ENCODE results near the gene TAS1R3. TPM values are rescaled to one million over a fixed set of nuclear protein-coding genes. Genes with fewer than 3 reads are reported as not detected.
A peak's percentile ranks its signal among the peaks of the same experiment; 100 is the strongest.

Gene TAS1R3
- total RNA-seq, 1 donor: 0.09 TPM

DNA sequence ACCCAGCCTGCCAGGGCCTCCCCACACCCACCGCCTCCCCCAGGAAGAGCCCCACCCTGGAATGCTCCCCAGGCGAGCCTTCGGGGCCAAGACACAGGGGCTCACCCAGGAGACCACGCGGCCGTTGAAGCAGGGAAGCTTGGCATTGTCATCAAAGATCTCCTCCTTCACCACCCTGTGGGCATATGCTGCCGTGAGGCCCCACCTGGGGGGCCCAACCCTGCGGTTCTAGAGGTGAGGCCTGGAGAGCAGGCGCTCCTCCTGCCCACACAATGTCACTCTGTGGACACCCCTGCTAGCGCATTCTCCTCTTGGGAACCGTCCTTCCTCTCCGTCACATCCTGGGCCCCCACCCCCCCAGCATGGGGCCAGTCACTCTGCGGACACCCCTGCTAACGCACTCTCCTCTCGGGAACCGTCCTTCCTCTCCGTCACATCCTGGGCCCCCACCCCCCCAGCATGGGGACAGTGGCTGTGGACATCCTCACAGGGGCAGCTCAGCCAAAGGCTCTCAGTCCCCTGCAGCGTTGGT lies 11.6 kb downstream of the TAS1R3 start:
- no peak for DNase-seq (ENCODE audit: low read depth)
- TF ChIP-seq, protein P1, sequence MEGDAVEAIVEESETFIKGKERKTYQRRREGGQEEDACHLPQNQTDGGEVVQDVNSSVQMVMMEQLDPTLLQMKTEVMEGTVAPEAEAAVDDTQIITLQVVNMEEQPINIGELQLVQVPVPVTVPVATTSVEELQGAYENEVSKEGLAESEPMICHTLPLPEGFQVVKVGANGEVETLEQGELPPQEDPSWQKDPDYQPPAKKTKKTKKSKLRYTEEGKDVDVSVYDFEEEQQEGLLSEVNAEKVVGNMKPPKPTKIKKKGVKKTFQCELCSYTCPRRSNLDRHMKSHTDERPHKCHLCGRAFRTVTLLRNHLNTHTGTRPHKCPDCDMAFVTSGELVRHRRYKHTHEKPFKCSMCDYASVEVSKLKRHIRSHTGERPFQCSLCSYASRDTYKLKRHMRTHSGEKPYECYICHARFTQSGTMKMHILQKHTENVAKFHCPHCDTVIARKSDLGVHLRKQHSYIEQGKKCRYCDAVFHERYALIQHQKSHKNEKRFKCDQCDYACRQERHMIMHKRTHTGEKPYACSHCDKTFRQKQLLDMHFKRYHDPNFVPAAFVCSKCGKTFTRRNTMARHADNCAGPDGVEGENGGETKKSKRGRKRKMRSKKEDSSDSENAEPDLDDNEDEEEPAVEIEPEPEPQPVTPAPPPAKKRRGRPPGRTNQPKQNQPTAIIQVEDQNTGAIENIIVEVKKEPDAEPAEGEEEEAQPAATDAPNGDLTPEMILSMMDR (IDR thresholded peaks at IDR 0.05; ENCODE audit: insufficient read depth, low read length): no peak
- H3K4me3 ChIP-seq (ENCODE audit: low read depth, low read length): no peak overlapping the region

DNA sequence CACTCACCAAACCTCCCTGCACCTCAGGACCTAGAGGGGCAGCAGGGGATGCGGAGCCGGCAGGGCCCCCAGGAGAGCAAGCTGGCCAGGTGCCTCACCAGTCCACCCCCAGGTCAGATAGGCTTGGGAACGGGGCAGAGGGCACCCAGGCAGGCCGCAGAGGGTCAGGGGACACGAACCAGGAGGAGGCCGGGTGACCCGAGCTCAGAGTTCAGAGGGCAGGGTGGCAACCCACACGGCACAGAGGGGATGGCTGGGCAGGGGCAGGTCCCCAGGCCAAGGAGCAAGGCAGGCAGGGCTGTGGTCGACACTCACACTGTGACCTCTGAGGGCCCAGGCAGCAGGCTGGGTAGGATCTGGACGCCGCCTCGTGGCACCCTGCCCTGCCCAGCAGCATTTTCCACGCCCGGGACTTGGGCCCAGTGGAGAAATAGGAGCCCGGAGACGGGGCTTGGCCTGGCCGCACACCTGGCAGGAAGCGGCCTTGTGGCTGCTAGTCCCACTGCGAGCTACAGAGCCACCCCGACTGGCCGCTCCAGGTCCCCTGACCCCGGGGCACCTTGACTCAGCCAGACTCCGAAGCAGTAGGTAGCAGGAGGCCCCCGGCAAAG lies 12.8 kb downstream of the TAS1R3 start:
- TF ChIP-seq, protein P1 (IDR thresholded peaks at IDR 0.05; ENCODE audit: insufficient read depth, low read length): no peak
- DNase-seq (ENCODE audit: low read depth): no peak

DNA sequence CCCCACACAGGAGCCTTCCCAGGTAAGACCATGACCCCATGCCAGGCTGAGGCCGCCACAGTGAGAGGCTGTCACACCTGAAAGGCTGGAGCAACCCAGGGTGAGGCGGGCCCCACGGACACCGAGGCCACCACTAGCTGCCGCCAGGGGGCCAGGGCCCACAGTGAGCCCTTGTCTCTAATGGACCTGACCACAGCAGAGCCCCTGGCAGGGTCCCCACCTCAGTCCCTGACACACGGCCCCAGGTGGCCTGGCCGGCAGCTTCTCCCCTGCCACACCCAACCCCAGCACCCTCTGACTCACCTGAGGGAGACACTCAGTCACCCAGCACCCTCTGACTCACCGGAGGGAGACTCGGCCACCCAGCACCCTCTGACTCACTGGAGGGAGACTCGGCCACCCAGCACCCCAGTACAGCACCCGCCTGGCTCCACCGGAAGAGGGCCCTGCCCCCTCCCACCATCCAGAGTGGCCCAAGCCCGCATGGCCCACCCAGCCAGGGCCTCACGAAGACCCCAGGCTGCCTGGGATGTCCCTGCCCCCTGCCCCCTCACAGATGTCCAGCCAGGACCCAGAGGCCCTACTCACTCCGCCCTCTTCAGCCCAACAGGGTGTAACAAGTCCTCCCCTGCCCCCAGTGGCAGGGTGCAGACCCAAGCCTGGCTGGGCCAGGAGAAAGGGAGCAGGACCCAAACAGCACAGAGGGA lies 13.7 kb downstream of the TAS1R3 start:
- TF ChIP-seq, protein P1 (IDR thresholded peaks at IDR 0.05; ENCODE audit: insufficient read depth, low read length): peak; percentile 57
- peak; percentile 58 for DNase-seq (ENCODE audit: low read depth)
- H3K4me3 ChIP-seq (ENCODE audit: low read depth, low read length): peak overlapping the region; percentile 17

More for the DNA sequence above, 12.8 kb downstream of the TAS1R3 start:
- H3K4me3 ChIP-seq (ENCODE audit: low read depth, low read length): no peak overlapping the region

DNA sequence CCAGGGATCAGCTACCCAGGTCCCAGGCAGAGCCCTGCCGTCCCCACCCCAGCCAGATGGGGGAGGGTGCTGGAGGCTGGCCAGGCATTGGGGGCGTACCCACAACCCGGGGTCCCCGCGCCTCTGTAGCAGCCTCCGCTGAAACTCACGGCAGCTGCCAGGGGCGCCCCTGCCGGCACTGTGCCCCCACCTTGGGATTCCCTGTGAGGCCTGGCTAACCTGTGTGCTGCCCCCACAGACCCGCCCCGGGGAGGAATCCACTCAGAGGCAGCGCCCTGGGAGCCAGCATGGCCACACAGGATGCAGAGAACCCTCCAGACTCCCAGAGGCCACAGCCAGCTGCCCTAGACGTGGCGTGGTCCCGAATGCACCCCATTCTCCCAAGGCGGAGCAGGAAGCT lies 14.3 kb downstream of the TAS1R3 start:
- peak overlapping the region; percentile 17 for H3K4me3 ChIP-seq (ENCODE audit: low read depth, low read length)
- TF ChIP-seq, protein P1 (IDR thresholded peaks at IDR 0.05; ENCODE audit: insufficient read depth, low read length): peak; percentile 4
- no peak for DNase-seq (ENCODE audit: low read depth)

DNA sequence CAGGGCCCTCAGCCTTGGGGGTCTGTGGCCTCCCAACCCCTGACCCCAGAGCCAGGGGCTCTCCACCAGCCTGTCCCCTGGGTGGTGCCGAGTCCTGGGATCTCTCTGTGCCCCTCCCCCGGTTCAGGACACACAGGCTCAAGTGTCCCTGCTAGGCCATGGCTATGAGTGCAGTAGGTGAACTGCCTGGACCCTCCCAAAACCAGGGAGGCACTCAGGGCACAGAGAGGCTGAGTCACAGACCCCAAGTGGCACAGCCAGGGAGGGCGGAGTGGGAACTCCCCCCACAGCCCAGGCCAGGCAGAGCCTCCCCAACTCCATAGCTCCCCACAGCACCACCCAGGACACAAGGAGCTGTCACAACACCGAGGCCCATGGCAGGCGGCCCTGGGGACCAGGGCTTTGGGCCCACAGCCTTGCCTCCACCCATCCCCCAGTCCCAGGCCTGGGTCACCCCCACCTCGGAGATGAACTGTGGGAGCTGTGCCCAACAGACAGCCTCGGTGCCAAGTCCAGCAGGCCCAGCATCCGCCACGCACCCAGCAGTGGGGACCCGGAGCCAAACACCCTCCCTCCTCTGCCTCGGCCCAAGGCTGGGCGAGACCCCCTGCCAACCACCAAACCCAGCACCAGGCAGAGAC lies 14.9 kb downstream of the TAS1R3 start:
- no peak for DNase-seq (ENCODE audit: low read depth)
- TF ChIP-seq, protein P1 (IDR thresholded peaks at IDR 0.05; ENCODE audit: insufficient read depth, low read length): no peak
- H3K4me3 ChIP-seq (ENCODE audit: low read depth, low read length): peak overlapping the region; percentile 37

DNA sequence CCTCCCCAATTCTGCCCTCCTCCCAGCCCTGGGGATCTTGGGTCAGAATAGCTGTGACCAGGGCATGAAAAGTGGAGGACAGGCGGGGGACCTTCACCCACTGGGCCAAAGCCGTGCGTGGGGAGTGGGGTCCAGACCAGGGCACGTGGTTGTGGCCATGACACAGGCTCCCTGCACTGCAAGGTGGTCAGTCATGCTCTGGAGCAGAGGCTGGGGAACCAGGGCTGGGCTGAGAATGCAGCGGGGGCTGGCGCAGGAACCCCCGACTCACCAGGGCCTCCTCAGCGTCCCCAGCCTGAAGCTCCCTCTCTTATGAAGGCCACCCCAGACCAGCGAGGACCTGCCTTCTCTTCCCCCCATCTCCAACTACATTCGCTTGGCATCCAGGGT lies 15.4 kb downstream of the TAS1R3 start:
- TF ChIP-seq, protein P1 (IDR thresholded peaks at IDR 0.05; ENCODE audit: insufficient read depth, low read length): no peak
- DNase-seq (ENCODE audit: low read depth): no peak
- peak overlapping the region; percentile 37 for H3K4me3 ChIP-seq (ENCODE audit: low read depth, low read length)

Measured in fibroblast of the aortic adventitia (primary cell).